ENCODE results near the gene FAM174C.
A peak's percentile ranks its signal among the peaks of the same experiment; 100 is the strongest.

FAM174C gene

GRCh38 chr19:1248786-1249297 lies 26.5 kb upstream of the FAM174C start:
- peaks cover 25% of the 10 kb centered on the region for H3K4me1 ChIP-seq
- H3K4me2 ChIP-seq (ENCODE audit: low read length), result peak overlapping the region; percentile 87
- H3K4me3 ChIP-seq (ENCODE audit: low read depth, low read length), result peak overlapping the region; percentile 84
- H3K9me3 ChIP-seq (ENCODE audit: control insufficient read depth, low read length), result no peaks in the 10 kb centered on the region
- H3K36me3 ChIP-seq (ENCODE audit: control insufficient read depth, insufficient read depth, low read length), result no peaks in the 10 kb centered on the region
- H2AFZ ChIP-seq, result peak overlapping the region; percentile 87
- no peaks in the 10 kb centered on the region for H3K27me3 ChIP-seq (ENCODE audit: control insufficient read depth, insufficient read depth, low read length)
- H3K9ac ChIP-seq, result peak overlapping the region; percentile 94
- peak; percentile 80 for TF ChIP-seq CTCF (IDR thresholded peaks at IDR 0.05)
- H3K27ac ChIP-seq, result peak overlapping the region; percentile 100
- H3K79me2 ChIP-seq, result peaks cover 7% of the 10 kb centered on the region

- Histone ChIP-seq H3K4me2 (ENCODE audit: low read length) (peak overlapping the region; percentile 87), H3K4me1 (peaks cover 22% of the 10 kb centered on the region)
These were observed 25.9 kb upstream of the FAM174C start for GRCh38 chr19:1249298-1249989.

GRCh38 chr19:1249990-1250436 lies 25.3 kb upstream of the FAM174C start:
- Histone ChIP-seq H3K4me1 (peaks cover 17% of the 10 kb centered on the region), H3K36me3 (ENCODE audit: control insufficient read depth, insufficient read depth, low read length) (no peaks in the 10 kb centered on the region), H3K9ac (no peak overlapping the region)

More at GRCh38 chr19:1249298-1249989, 25.9 kb upstream of the FAM174C start:
- H2AFZ ChIP-seq, result no peak overlapping the region
- peak overlapping the region; percentile 84 for H3K9ac ChIP-seq
- H3K79me2 ChIP-seq, result peaks cover 7% of the 10 kb centered on the region
- peak overlapping the region; percentile 96 for H3K27ac ChIP-seq
- H3K4me3 ChIP-seq (ENCODE audit: low read depth, low read length), result peak overlapping the region; percentile 69
- no peaks in the 10 kb centered on the region for H3K9me3 ChIP-seq (ENCODE audit: control insufficient read depth, low read length)
- TF ChIP-seq CTCF (IDR thresholded peaks at IDR 0.05), result no peak
- H3K27me3 ChIP-seq (ENCODE audit: control insufficient read depth, insufficient read depth, low read length), result no peaks in the 10 kb centered on the region
- no peaks in the 10 kb centered on the region for H3K36me3 ChIP-seq (ENCODE audit: control insufficient read depth, insufficient read depth, low read length)

GRCh38 chr19:1250437-1251260 lies 24.7 kb upstream of the FAM174C start:
- H3K79me2 ChIP-seq, result peaks cover 7% of the 10 kb centered on the region

More at GRCh38 chr19:1249990-1250436, 25.3 kb upstream of the FAM174C start:
- Histone ChIP-seq H3K4me3 (ENCODE audit: low read depth, low read length) (peak overlapping the region; percentile 50), H3K9me3 (ENCODE audit: control insufficient read depth, low read length) (no peaks in the 10 kb centered on the region), H3K79me2 (peaks cover 7% of the 10 kb centered on the region), H3K4me2 (ENCODE audit: low read length) (peak overlapping the region; percentile 74), H2AFZ (no peak overlapping the region), H3K27ac (peak overlapping the region; percentile 50), H3K27me3 (ENCODE audit: control insufficient read depth, insufficient read depth, low read length) (no peaks in the 10 kb centered on the region)
- no peak for TF ChIP-seq CTCF (IDR thresholded peaks at IDR 0.05)

More at GRCh38 chr19:1250437-1251260, 24.7 kb upstream of the FAM174C start:
- Histone ChIP-seq H2AFZ (no peak overlapping the region), H3K9ac (no peak overlapping the region), H3K36me3 (ENCODE audit: control insufficient read depth, insufficient read depth, low read length) (no peaks in the 10 kb centered on the region), H3K4me1 (peaks cover 14% of the 10 kb centered on the region), H3K27me3 (ENCODE audit: control insufficient read depth, insufficient read depth, low read length) (no peaks in the 10 kb centered on the region), H3K4me2 (ENCODE audit: low read length) (peak overlapping the region; percentile 51), H3K27ac (peak overlapping the region; percentile 64), H3K4me3 (ENCODE audit: low read depth, low read length) (peak overlapping the region; percentile 49), H3K9me3 (ENCODE audit: control insufficient read depth, low read length) (no peaks in the 10 kb centered on the region)
- no peak for TF ChIP-seq CTCF (IDR thresholded peaks at IDR 0.05)
